Adrenal gland (tissue), 12 donors: ENCODE measurements around the gene TMEM109. TPM values are rescaled to one million over a fixed set of nuclear protein-coding genes. Genes with fewer than 3 reads are reported as not detected.

Experiments used
- DNase-seq, 7 donors: peaks; one replicate each; pipeline ENCODE4 v3.0.0-alpha.2; 2019 to 2020
- H3K27ac ChIP-seq, 5 donors: fragments of 200-600 bp; sonication (generic) in 4 of 5; 1 replicate in 3 of 5; 2 replicates in 2 of 5; pipeline versions ENCODE4 v1.5.1 to v1.8.0; 2016 to 2020; ENCODE audit warnings: mild to moderate bottlenecking in 1 of 5
- H3K27me3 ChIP-seq: fragments of 200-600 bp; 2 replicates; pipeline ENCODE4 v1.8.0; 2021
- H3K36me3 ChIP-seq, 2 donors: fragments of 200-600 bp; replicated peaks in 1 of 2; 1 replicate in 1 of 2; 2 replicates in 1 of 2; pipeline versions ENCODE4 v1.5.1 to v1.8.0; 2018 to 2022
- H3K4me1 ChIP-seq, 2 donors: fragments of 200-600 bp; replicated peaks in 1 of 2; 1 replicate in 1 of 2; 2 replicates in 1 of 2; pipeline versions ENCODE4 v1.5.1 to v1.8.0; 2018 to 2021
- H3K4me3 ChIP-seq, 4 donors: fragments of 200-600 bp; sonication (generic) in 3 of 4; one replicate each; pipeline ENCODE4 v1.5.1; 2016 to 2018
- H3K9me3 ChIP-seq, 3 donors: fragments of 200-600 bp; sonication (generic) in 1 of 3; replicated peaks in 1 of 3; 1 replicate in 2 of 3; 2 replicates in 1 of 3; pipeline versions ENCODE4 v1.5.1 to v1.8.0; 2016 to 2021
- POLR2A ChIP-seq, 2 donors: fragments of 450-650 bp; IDR thresholded peaks; one replicate each; pipeline ENCODE4 v1.6.1; 2017; ENCODE audit warnings: antibody characterized with exemption in 2 of 2, mild to moderate bottlenecking in 2 of 2, moderate library complexity in 1 of 2
- WGBS, 4 donors: extraction: QIAGEN DNeasy Blood & Tissue Kit in 2 of 4; methylation state at CpG; one replicate each; pipeline versions ENCODE4 v1.1.5 to v1.1.7; 2013 to 2017; 5-methylcytosine and 5-hydroxymethylcytosine counted together
- intact Hi-C, 2 donors: fragments of 100-400 bp; cut with DNase I; formaldehyde crosslinking; loops; one replicate each; pipeline versions ENCODE4 v1.14.1 to v1.15.0; 2022 to 2023
- polyA plus RNA-seq, 3 donors: library from polyadenylated mRNA; stranded (reverse); fragments of 200-250 nt in 2 of 3; fragments of 350-450 nt in 1 of 3; fragmentation: Illumina TruSeq in 1 of 3; extraction: RNeasy Lipid Tissue Mini Kit (QIAGEN cat#74804) in 1 of 3; gene quantifications; one replicate each; pipeline ENCODE4 v1.2.3, GENCODE V29; 2013 to 2014
- total RNA-seq, 9 donors: library from RNA; depleted of rRNA in 4 of 9; stranded (reverse); fragments of >200 nt in 4 of 9; fragments of 120-200 nt in 1 of 9; fragmentation: NEBNext Ultra II Directional in 1 of 9; extraction: Animal tissue kit (Norgen Biotek cat#: 25700) in 1 of 9; gene quantifications; one replicate each; pipeline versions ENCODE4 v1.1.0 to v1.2.4, GENCODE V29; 2013 to 2023
- TF ChIP-seq, protein P1 (sequence below), 6 experiments: fragments of 450-650 bp in 4 of 6; fragments of 200-600 bp in 2 of 6; sonication (generic) in 1 of 6; IDR thresholded peaks; 1 replicate in 5 of 6; 2 replicates in 1 of 6; pipeline versions ENCODE4 v1.5.1 to v1.8.0; 2016 to 2021; ENCODE audit warnings: antibody characterized with exemption in 6 of 6, mild to moderate bottlenecking in 2 of 6, moderate library complexity in 1 of 6
- donor health status: healthy with polysubstance abuse.
- donor health status: Bipolar disorder and iron deficiency.
- donor health status: DM: yes; HTN: yes; CAD: no.
- donor health status: DM: no; HTN: no; CAD: no.
- donor health status: DM: no; HTN: no; CAD: no.
- donor health status: DM: yes; HTN: yes; CAD: no.

Gene TMEM109
- total and polyA plus RNA-seq, 12 donors = 29.3 to 115 (median 84.8) TPM

DNA sequence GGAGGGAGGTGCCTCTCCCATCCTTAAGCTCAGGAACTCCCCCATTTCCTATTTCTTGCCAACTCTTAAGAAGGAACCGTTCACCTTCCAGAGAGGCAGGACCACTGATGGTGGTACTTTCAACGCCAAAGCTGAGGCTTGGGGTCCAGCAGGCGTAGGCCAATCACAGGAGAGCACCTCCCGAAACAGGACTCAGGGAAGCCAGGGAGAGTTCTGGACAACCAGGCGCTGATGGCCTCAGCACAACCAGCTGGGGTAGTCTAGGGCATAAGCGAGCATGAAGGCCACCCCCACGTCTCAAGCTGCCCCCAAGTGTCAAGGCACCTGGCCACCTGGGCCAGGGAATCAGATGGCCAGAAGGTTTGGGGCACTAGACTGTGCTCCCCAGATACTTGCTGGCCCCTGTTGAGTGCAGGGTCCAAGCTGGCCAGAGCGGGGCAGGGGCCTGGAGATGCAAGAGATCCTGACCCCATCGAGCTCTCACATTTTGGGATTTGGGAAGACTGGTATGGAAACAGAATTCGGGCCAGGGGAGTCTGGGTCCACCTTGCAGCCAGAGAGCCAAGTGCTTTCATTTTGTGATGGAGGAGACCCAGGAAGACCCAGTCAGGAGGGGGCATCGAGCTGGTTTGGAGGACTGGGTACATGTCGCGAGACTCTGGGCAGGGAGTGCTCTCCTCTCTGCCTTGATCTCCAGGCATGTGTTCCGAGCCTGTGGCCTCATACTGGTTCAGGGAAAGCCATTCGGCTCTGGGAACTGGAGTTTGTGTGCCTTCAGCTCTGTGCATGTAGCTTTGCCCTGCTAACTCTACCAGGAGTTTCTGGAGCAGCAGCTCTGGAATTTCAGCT, 58.4 kb downstream of the TMEM109 start:
- no peak for DNase-seq
- Histone ChIP-seq H3K9me3 (no peaks in the 10 kb centered on the region), H3K27me3 (no peaks in the 10 kb centered on the region), H3K36me3 (no peaks in the 10 kb centered on the region), H3K4me3 (no peak overlapping the region), H3K27ac (no peak overlapping the region), H3K4me1 (no peaks in the 10 kb centered on the region)
- intact Hi-C loops = no loop called here
- whole genome bisulfite sequencing, 4 donors = 84 to 95% (median 90%) methylated on average over 9 to 15 of the region's 15 CpGs
- TF ChIP-seq, protein P1, sequence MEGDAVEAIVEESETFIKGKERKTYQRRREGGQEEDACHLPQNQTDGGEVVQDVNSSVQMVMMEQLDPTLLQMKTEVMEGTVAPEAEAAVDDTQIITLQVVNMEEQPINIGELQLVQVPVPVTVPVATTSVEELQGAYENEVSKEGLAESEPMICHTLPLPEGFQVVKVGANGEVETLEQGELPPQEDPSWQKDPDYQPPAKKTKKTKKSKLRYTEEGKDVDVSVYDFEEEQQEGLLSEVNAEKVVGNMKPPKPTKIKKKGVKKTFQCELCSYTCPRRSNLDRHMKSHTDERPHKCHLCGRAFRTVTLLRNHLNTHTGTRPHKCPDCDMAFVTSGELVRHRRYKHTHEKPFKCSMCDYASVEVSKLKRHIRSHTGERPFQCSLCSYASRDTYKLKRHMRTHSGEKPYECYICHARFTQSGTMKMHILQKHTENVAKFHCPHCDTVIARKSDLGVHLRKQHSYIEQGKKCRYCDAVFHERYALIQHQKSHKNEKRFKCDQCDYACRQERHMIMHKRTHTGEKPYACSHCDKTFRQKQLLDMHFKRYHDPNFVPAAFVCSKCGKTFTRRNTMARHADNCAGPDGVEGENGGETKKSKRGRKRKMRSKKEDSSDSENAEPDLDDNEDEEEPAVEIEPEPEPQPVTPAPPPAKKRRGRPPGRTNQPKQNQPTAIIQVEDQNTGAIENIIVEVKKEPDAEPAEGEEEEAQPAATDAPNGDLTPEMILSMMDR (IDR thresholded peaks at IDR 0.05) = no peak
- TF ChIP-seq POLR2A (IDR thresholded peaks at IDR 0.05) = no peak

Other genes with a start within 250 kb of the TMEM109 start
- gene MS4A8, start 214.5 kb upstream of the TMEM109 start, total RNA-seq = under 1 TPM in 2 of 9 donors, not detected in 7; 0.46 to 0.67 TPM
- 1 to 10 TPM in 2 of 3 donors, under 1 TPM in 1; 0.27 to 2.0 (median 1.5) TPM for gene MS4A8, start 214.5 kb upstream of the TMEM109 start, polyA plus RNA-seq
- gene MS4A18, start 189.4 kb upstream of the TMEM109 start, total RNA-seq = not detected
- gene MS4A18, start 189.4 kb upstream of the TMEM109 start, polyA plus RNA-seq = not detected
- under 1 TPM in 2 of 9 donors, not detected in 7; 0.25 to 0.28 TPM for gene MS4A15, start 157.3 kb upstream of the TMEM109 start, total RNA-seq
- under 1 TPM in 2 of 3 donors, not detected in 1; 0.07 to 0.22 TPM for gene MS4A15, start 157.3 kb upstream of the TMEM109 start, polyA plus RNA-seq
- not detected for gene MS4A10, start 128.8 kb upstream of the TMEM109 start, total RNA-seq
- not detected for gene MS4A10, start 128.8 kb upstream of the TMEM109 start, polyA plus RNA-seq
- gene CCDC86, start 72.0 kb upstream of the TMEM109 start, total RNA-seq = 10 to 100 TPM; 25.1 to 52.4 (median 30.2) TPM
- gene CCDC86, start 72.0 kb upstream of the TMEM109 start, polyA plus RNA-seq = 10 to 100 TPM; 14.7 to 50.9 (median 22.6) TPM
- under 1 TPM in 3 of 9 donors, not detected in 6; 0.18 to 0.61 (median 0.27) TPM for gene PTGDR2, start 58.2 kb upstream of the TMEM109 start, total RNA-seq
- gene PTGDR2, start 58.2 kb upstream of the TMEM109 start, polyA plus RNA-seq = under 1 TPM in 2 of 3 donors, not detected in 1; 0.17 to 0.24 TPM
- gene ZP1, start 46.6 kb upstream of the TMEM109 start, total RNA-seq = 1 to 10 TPM in 3 of 9 donors, under 1 TPM in 4, not detected in 2; 0.25 to 6.3 (median 0.83) TPM
- 1 to 10 TPM in 1 of 3 donors, under 1 TPM in 2; 0.24 to 1.4 (median 0.48) TPM for gene ZP1, start 46.6 kb upstream of the TMEM109 start, polyA plus RNA-seq
- gene PRPF19, start 7.6 kb upstream of the TMEM109 start, total RNA-seq = 100 to 1,000 TPM in 3 of 9 donors, 10 to 100 TPM in 6; 45.5 to 129 (median 97.1) TPM
- gene PRPF19, start 7.6 kb upstream of the TMEM109 start, polyA plus RNA-seq = 100 to 1,000 TPM; 101 to 107 (median 103) TPM
- 10 to 100 TPM; 14.4 to 66.1 (median 39.6) TPM for gene TMEM132A, start 10.3 kb downstream of the TMEM109 start, total RNA-seq
- 10 to 100 TPM in 2 of 3 donors, 1 to 10 TPM in 1; 3.4 to 48.9 (median 37.9) TPM for gene TMEM132A, start 10.3 kb downstream of the TMEM109 start, polyA plus RNA-seq
- 10 to 100 TPM in 8 of 9 donors, 1 to 10 TPM in 1; 6.7 to 34.9 (median 28.9) TPM for gene SLC15A3, start 38.0 kb downstream of the TMEM109 start, total RNA-seq
- gene SLC15A3, start 38.0 kb downstream of the TMEM109 start, polyA plus RNA-seq = 10 to 100 TPM; 15.8 to 57.7 (median 37.2) TPM
- gene CD6, start 57.5 kb downstream of the TMEM109 start, total RNA-seq = 1 to 10 TPM in 7 of 9 donors, under 1 TPM in 2; 0.22 to 8.4 (median 2.2) TPM
- gene CD6, start 57.5 kb downstream of the TMEM109 start, polyA plus RNA-seq = 1 to 10 TPM in 1 of 3 donors, under 1 TPM in 2; 0.37 to 3.0 (median 0.67) TPM
- 10 to 100 TPM in 1 of 9 donors, 1 to 10 TPM in 1, under 1 TPM in 7; under 0.01 to 14.4 (median 0.80) TPM for gene CD5, start 188.3 kb downstream of the TMEM109 start, total RNA-seq
- gene CD5, start 188.3 kb downstream of the TMEM109 start, polyA plus RNA-seq = under 1 TPM; 0.18 to 0.48 (median 0.20) TPM
- 10 to 100 TPM in 8 of 9 donors, 1 to 10 TPM in 1; 8.6 to 27.9 (median 19.6) TPM for gene VPS37C, start 247.3 kb downstream of the TMEM109 start, total RNA-seq
- gene VPS37C, start 247.3 kb downstream of the TMEM109 start, polyA plus RNA-seq = 10 to 100 TPM; 11.9 to 18.2 (median 14.2) TPM